ENCODE measurements around the gene GSX2.
"Not testable (repeated sequence)": the region's sequence is repeated elsewhere in the genome, so short reads cannot be mapped to it uniquely, and the experiment has no call there.

GSX2 gene

DNA sequence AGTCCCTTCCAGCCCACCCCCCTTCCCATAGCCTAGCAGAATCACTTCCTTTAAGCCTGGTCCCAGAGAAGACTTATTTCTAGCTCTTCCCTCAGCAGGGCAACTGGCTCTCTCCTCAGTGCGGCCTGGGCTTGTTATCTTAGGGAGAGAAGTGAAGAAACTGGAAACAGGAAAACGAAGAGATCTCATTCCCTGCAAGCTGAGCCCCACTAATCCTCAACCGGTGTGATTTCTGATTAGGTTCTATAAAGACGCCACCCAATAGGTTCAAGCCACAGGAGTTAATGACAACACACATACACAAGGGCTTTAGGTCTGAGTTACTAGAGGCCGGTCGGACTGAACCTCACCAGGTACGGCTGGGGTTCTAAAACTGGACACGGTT is 3.2 kb downstream of the GSX2 start:
- no peak for DNase-seq (ENCODE audit: low spot score)

DNA sequence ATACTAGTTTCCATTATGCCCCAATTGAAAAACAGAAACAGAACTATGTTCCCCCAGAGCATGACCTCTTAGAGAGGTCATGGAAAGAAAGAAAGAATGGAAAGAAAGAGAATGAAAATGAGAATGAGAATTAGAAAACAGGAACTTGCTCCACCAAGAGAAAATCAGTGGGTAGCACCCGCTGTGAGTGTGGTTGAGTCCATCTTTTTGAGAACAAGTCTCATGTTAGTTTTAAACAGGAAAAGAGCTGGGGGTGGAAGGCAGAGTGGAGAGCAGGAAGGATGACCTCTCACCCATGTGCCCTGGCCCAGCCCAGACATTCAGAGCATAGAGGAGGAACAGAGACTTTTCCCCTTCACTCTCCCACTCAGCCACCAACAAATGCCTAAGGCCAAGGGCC is 4.9 kb downstream of the GSX2 start:
- no peak for DNase-seq (ENCODE audit: low spot score)

DNA sequence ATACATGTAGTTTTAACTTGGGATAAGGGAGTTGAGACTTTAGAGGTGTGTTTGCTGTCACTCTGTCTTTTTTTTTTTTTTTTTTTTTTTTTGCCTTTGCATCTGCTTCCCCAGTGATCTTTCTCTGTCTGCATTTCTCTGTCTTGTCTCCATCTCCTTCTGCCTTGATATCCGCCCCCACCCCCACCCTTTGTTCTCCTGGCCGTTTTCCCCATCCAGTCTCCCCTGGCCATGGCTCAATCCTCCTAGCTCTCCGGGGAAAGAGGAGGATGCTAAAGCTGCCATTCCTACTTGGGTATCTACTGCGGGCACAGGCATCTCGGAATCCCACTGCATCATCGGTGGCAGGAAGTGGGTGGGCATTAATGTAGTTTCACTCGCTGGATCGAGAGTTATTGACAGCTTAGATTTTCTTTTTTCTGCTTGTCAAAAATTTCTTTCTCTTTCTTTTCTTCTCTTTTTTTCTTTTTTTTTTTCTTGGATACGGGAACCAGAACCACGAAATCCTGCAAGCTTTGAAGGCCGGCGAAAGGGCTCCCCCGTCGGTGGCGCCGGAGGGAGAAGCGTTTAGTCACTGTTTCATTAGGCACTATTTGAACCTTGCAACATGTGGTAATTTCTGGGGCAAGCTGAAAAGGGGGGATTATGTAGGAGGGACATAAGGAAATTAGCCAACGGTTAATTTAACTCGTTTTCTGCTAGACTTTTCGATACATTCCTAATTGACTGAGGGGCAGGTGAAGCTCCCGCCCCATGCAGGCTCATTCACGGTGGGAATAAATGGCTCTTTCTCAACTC is 8.2 kb downstream of the GSX2 start:
- no peak for DNase-seq (ENCODE audit: low spot score)

DNA sequence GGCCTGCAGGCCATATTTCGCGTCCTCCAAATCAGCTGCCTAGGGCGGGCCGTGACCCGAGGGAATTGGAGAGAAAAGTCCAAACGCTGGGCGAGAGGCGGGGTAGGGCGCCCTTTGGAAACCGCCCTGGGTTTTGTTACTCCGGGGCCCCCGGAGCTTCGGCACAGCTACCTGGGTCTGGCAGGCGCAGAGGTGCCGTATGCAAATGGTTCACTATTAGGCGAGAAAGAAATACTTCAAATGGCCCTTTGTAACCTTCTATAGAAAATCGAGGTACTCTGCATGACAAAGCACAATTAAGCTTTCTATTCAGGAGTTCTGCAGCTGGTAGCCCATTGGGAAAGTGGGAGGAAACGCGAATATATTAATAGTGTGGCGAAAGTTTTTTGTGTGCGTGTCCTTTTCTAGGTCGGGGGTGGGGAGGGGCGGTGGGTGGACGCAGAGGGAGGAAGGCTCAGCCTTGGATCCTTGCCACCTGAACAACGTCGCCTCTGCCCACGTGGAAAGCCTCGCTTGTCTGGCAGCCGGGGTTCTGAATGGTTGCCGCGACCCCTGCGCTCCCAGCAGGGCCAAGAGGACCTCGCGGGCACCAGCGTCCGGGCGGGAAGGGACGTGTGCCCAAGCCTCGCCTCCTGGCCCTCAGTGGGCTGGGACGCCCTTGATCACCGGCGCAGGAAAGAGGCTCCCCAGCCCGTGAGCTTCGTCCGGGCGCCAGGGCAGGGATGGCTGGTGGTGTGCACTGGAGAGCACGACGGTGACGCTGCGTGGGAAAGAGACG is 9.5 kb downstream of the GSX2 start:
- no peak for DNase-seq (ENCODE audit: low spot score)

DNA sequence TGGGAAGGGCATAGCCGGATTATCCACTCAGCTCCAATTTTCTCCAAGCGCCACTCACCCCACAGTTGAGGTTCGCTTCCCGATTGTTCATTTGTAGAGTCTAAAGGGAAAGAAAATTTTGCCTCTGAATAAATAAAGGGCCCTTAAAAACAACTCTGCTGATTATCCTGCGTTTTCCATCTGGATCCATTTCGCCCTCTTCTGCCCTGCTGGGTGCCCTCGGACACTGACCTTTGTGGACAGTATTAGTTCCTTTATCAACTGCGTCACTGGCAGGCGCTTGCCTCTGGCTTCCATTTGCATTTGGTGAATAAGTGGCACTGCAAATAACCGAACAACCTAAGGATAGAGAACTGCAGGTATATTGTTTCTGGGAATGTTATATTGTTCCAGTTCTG is 10.1 kb downstream of the GSX2 start:
- DNase-seq (ENCODE audit: low spot score), result no peak

DNA sequence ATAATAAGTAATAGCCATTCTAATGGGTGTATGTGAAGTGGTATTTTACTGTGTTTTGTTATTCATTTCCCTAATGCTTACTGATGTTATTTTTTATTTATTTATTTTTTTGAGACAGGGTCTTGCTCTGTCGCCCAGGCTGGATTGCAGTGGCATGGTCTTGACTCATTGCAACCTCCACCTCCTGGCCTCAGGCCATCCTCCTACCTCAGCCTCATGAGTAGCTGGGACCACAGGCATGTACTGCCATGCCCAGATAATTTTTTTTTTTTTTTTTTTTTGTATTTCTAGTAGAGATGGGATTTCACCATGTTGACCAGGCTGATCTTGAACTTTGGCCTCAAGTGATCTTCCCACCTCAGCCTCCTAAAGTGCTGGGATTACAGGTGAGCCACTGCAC is 13.2 kb downstream of the GSX2 start:
- DNase-seq (ENCODE audit: low spot score), result not testable (repeated sequence)

DNA sequence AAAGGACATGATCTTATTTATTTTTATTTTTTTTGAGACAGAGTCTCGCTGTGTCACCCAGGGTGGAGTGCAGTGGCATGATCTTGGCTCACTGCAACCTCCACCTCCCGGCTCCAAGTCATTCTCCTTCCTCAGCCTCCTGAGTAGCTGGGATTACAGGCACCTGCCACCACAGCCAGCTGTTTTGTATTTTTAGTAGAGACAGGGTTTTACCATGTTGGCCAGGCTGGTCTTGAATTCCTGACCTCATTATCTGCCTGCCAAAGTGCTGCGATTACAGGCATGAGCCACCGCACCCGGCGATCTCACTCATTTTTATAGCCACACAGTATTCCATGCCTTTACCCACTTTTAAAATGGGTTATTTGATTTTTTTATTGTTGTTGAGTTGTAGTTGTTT is 16.3 kb downstream of the GSX2 start:
- not testable (repeated sequence) for DNase-seq (ENCODE audit: low spot score)

DNA sequence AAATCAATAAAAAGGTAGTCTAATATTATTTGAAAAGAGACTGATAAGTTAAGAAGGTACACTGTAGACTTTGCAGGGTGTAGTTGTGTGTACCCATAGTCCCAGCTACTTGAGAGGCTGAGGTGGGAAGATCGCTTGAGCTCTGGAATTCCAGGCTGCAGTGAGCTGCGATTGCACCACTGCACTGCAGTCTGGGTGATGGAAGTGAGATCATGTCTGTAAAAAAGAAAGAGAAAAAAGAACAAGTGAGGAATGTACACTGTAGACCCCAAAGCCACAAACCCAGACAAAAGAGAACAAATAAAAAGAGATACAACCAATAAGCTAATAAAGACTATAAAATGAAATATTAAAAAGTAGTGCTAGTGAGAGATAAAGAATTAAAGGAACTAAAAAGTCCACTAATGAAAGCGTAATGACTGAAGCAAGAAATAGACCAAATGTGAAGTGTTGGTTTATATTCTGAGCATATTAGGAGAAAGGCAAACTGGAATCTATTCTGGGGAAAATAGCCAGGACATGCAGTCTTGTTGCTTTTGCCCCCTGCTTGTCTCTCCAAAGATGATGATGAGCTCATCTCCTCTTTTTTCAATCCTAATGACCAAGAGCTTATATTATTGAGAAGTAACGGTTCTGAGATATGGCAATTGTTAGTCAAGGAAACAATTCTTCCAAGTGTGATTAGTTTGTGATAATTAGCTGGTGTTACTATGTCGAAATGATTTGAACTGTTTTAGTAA is 19.1 kb downstream of the GSX2 start:
- DNase-seq (ENCODE audit: low spot score), result no peak

DNA sequence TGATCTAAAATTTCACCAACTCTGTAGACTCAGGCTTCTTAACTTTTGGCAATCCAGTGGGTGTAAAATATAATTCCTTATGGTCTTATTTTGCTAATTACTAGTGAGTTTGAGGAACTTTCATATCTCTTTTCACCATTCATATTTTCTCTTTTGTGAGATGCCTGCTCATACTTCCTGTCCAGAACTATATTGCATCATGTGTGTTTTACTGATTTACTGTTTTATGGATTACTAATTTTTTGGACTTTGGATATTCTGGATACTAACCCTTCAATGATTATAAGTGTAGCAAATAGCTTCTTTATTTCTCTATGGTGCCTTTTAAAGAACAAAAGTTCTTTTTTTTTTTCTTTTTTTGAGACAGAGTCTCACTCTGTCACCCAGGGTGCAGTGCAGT is 20.6 kb downstream of the GSX2 start:
- no peak for DNase-seq (ENCODE audit: low spot score)

DNA sequence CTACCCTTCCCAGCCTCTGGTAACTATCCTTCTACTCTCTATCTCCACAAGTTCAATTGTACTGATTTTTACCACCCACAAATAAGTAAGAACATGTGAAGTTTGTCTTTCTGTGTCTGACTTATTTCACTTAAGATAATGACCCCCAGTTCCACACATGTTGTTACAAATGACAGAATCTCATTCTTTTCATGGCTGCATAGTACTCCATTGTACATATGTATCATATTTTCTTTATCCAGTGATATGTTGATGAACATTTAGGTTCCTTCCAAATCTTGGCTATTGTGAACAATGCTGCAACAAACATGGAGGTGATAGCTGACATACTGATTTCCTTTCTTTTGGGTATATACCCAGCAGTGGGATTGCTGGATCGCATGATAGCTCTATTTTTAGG is 27.7 kb downstream of the GSX2 start:
- DNase-seq (ENCODE audit: low spot score), result no peak

DNA sequence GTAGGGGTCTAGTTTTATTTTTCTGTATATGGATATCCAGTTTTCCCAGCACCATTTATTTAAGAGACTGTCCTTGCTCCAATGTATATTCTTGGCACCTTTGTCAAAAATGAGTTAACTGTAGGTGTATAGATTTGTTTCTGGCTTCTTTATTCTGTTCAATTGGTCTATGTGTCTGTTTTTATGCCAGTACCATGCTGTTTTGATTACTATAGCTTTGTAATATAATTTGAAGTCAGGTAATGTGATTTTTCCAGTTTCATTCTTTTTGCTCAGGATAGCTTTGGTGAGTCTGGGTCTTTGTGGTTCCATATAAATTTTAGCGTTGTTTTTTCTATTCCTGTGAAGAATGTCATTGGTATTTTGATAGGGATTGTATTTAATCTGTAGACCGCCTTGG is 28.7 kb downstream of the GSX2 start:
- DNase-seq (ENCODE audit: low spot score), result not testable (repeated sequence)

DNA sequence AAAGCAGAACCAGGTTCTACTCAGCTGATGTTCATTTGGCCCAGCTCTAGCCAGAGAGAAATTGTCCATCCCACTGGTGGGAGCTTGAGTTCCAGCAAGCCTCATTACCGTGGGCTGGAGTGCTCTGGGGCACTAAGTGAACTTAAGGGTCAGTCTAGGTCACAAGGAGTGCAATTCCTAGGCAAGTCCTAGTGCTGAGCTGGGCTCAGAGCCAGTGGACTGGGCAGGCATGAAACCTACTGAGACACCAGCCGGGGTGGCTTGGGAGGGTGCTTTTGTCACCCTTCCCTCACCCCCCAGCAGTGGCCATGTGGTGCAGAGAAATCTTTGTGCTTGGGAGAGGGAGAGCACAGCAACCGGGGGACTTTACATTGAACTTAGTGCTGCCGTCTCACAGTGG is 39.4 kb downstream of the GSX2 start:
- no peak for DNase-seq (ENCODE audit: low spot score)

DNA sequence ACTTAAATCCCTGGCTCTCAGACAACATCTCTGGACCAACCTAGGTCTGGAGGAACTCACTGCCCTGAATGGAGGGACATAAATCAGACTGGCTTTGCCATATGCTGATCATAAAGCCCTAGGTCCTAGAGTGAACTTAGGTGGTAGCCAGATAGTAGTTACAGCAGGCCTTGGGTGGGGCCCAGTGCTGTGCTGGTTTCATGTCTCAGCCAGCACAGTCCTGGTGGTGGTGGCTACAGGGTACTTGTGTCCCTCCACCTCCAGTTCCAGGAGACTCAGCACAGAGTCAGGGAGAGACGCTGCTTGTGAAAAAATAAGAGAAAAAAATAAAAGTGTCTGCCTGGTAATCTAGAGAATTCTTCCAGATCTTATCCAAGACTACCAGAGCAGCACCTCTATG is 40.3 kb downstream of the GSX2 start:
- DNase-seq (ENCODE audit: low spot score), result no peak

DNA sequence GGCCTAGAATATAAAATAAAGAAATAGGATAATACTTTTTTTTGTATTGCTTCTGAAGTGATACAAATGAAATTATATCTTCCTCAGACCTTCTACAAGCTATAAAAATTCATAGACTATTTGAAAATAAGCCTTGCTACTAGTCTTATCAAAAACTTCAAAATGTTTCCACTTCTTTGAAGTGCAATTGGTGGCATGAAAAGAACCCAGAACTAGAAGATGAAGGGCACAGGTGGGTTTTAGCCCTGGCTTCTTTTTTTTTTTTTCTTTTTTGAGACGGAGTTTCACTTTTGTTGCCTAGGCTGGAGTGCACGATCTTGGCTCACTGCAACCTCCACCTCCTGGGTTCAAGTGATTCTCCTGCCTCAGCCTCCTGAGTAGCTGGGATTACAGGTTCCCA is 44.2 kb downstream of the GSX2 start:
- no peak for DNase-seq (ENCODE audit: low spot score)

DNA sequence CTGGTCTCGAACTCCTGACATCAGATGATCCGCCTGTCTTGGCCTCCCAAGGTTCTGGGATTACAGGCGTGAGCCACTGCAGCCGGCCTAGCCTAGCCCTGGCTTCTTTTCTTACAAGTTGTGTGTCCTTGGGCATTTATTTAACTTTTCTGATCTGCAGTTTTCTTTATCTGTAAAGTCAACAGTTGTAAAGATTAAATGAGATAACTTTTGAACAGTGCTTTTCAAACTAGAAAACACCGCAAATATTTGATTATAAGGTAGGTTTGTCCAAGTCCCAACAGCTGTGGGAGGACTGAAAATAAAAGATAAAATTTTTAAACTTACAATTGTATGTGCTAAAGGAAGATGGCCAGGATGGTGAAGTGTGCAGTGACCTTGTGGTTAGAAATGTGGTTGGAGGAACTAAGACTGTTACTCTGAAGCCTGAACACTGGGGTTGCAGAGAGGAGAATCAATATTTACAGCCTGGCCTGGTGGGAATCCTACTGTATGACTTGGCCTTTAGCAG is 44.8 kb downstream of the GSX2 start:
- no peak for DNase-seq (ENCODE audit: low spot score)

DNA sequence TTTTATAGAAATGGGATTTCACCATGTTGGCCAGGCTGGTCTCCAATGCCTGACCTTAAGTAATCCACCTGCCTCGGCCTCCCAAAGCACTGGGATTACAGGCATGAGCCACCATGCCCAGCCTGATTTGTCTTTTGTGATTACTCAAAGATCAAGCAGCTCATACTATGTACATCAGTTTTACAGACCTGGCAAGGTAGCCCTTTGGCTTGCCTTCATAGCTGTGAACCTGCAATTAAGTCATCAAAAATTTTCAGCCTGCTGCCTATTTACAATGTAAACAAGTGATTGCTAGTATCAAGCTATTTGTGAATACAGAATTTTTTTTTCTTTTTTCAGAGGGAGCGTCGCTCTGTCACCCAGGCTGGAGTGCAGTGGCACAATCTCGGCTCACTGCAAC is 46.2 kb downstream of the GSX2 start:
- no peak for DNase-seq (ENCODE audit: low spot score)

DNA sequence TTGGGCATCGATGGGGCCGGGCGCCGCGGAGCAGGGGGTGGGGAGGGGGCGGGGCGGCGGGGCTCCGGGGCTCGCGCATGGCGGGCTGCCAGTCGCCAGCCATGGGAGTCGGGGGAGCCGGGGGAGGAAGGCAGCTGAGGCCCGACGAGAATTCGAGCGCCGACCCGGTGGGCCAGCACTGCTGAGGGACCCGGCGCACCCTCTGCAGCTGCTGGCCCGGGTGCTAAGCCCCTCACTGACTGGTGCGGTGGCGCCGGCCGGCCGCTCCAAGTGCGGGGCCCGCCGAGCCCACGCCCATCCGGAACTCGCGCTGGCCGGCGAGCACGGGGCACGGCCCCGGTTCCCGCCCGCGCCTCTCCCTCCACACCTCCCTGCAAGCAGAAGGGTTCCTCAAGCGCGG is 49.4 kb downstream of the GSX2 start:
- no peak for DNase-seq (ENCODE audit: low spot score)
